GM21515 (cell line): ENCODE measurements around the gene ITGB2.

Experiments
- ATAC-seq: cut with Tn5 transposase; IDR thresholded peaks from one replicate; pipeline ENCODE4 v1.9.1; 2021; ENCODE audit not compliant: unreplicated experiment

ITGB2 gene

GRCh38 chr21:44898851-44899767 lies 21.6 kb downstream of the ITGB2 start:
- no peak for ATAC-seq

- no peak for ATAC-seq
Observed at GRCh38 chr21:44898011-44898488, 22.6 kb downstream of the ITGB2 start.

GRCh38 chr21:44897326-44898010 lies 23.2 kb downstream of the ITGB2 start:
- ATAC-seq: no peak

GRCh38 chr21:44896561-44897286 lies 24.0 kb downstream of the ITGB2 start:
- no peak for ATAC-seq

GRCh38 chr21:44895859-44896258 lies 24.8 kb downstream of the ITGB2 start:
- ATAC-seq: no peak

- no peak for ATAC-seq
Observed at GRCh38 chr21:44894687-44895302, 25.9 kb downstream of the ITGB2 start.

GRCh38 chr21:44893948-44894656 lies 26.6 kb downstream of the ITGB2 start:
- no peak for ATAC-seq

- no peak for ATAC-seq
Observed at GRCh38 chr21:44893278-44893556, 27.5 kb downstream of the ITGB2 start.

GRCh38 chr21:44892536-44893277 lies 28.0 kb downstream of the ITGB2 start:
- no peak for ATAC-seq

- no peak for ATAC-seq
Observed at GRCh38 chr21:44892095-44892494, 28.6 kb downstream of the ITGB2 start.

- ATAC-seq: no peak
Observed at GRCh38 chr21:44891631-44892031, 29.1 kb downstream of the ITGB2 start.

GRCh38 chr21:44890961-44891541 lies 29.6 kb downstream of the ITGB2 start:
- no peak for ATAC-seq

GRCh38 chr21:44890338-44890931 lies 30.3 kb downstream of the ITGB2 start:
- no peak for ATAC-seq

GRCh38 chr21:44889625-44890337 lies 30.9 kb downstream of the ITGB2 start:
- no peak for ATAC-seq

- no peak for ATAC-seq
Observed at GRCh38 chr21:44888581-44889550, 31.8 kb downstream of the ITGB2 start.

GRCh38 chr21:44887807-44888580 lies 32.7 kb downstream of the ITGB2 start:
- no peak for ATAC-seq
